ENCODE results near the gene TRAT1.
"Not testable (repeated sequence)": the region's sequence is repeated elsewhere in the genome, so short reads cannot be mapped to it uniquely, and the experiment has no call there.

The TRAT1 gene
- long read RNA-seq, donor 1 = 0 reads
- long read RNA-seq, donor 2 = 0 reads
- long read RNA-seq, donor 3 = 0 reads
- long read RNA-seq, donor 4 = 0 reads
- long read RNA-seq, donor 5 = 0 reads
- long read RNA-seq, donor 6 = 0 reads
- long read RNA-seq, donor 7 = 0 reads
- long read RNA-seq, donor 8 = 0 reads

- DNase-seq = no peak
Measured at GRCh38 chr3:108822123-108822897, at the start of gene TRAT1. Gene TRAT1 (plus strand): TSS chr3:108822786. CDS start chr3:108822928, 142 bp downstream.

GRCh38 chr3:108775649-108776048 lies 46.9 kb upstream of the TRAT1 start:
- DNase-seq = no peak

GRCh38 chr3:108779496-108779895 lies 43.1 kb upstream of the TRAT1 start:
- no peak for DNase-seq

GRCh38 chr3:108780235-108780634 lies 42.4 kb upstream of the TRAT1 start:
- no peak for DNase-seq

- no peak for DNase-seq
Measured at GRCh38 chr3:108791473-108791872, 31.1 kb upstream of the TRAT1 start.

- DNase-seq = no peak
Measured at GRCh38 chr3:108804437-108804836, 18.1 kb upstream of the TRAT1 start.

GRCh38 chr3:108804966-108805365 lies 17.6 kb upstream of the TRAT1 start:
- no peak for DNase-seq

- no peak for DNase-seq
Measured at GRCh38 chr3:108806316-108806715, 16.3 kb upstream of the TRAT1 start.

- DNase-seq = no peak
Measured at GRCh38 chr3:108818404-108818803, 4.2 kb upstream of the TRAT1 start.

- DNase-seq = no peak
Measured at GRCh38 chr3:108820586-108820985, 2.0 kb upstream of the TRAT1 start.

GRCh38 chr3:108823227-108823626 lies 641 bp downstream of the TRAT1 start:
- DNase-seq = no peak

GRCh38 chr3:108823803-108824202 lies 1.2 kb downstream of the TRAT1 start:
- DNase-seq = not testable (repeated sequence)

- no peak for DNase-seq
Measured at GRCh38 chr3:108826309-108827187, 4.0 kb downstream of the TRAT1 start.

- DNase-seq = no peak
Measured at GRCh38 chr3:108830381-108830780, 7.8 kb downstream of the TRAT1 start.

- no peak for DNase-seq
Measured at GRCh38 chr3:108830991-108831614, 8.5 kb downstream of the TRAT1 start.

- DNase-seq = no peak
Measured at GRCh38 chr3:108833611-108834010, 11.0 kb downstream of the TRAT1 start.

GRCh38 chr3:108834551-108834950 lies 12.0 kb downstream of the TRAT1 start:
- DNase-seq = no peak

GRCh38 chr3:108835101-108835500 lies 12.5 kb downstream of the TRAT1 start:
- DNase-seq = no peak

- DNase-seq = no peak
Measured at GRCh38 chr3:108838436-108838835, 15.8 kb downstream of the TRAT1 start.

GRCh38 chr3:108845709-108846293 lies 23.2 kb downstream of the TRAT1 start:
- DNase-seq = no peak

GRCh38 chr3:108847187-108847586 lies 24.6 kb downstream of the TRAT1 start:
- no peak for DNase-seq

- no peak for DNase-seq
Measured at GRCh38 chr3:108849075-108849474, 26.5 kb downstream of the TRAT1 start.
